ENCODE data around the gene LRMDA. TPM values are rescaled to one million over a fixed set of nuclear protein-coding genes. Genes with fewer than 3 reads are reported as not detected.

Gene LRMDA
- total RNA-seq, 1 donor from 2014 or later: not detected

GRCh38 chr10:76160446-76161300 is 729.2 kb downstream of the LRMDA start:
- H3K27me3 Mint-ChIP-seq: no peaks in the 10 kb centered on the region
- H3K36me3 Mint-ChIP-seq (ENCODE audit: low read depth): no peaks in the 10 kb centered on the region
- H3K27ac Mint-ChIP-seq: no peak overlapping the region
- H3K4me3 Mint-ChIP-seq: no peak overlapping the region
- no peak for DNase-seq
- intact Hi-C loops (cut with micrococcal nuclease): no loop called here
- no peaks in the 10 kb centered on the region for H3K4me1 Mint-ChIP-seq
- peaks cover 4% of the 10 kb centered on the region for H3K9me3 Mint-ChIP-seq

- Mint-ChIP-seq H3K36me3 (ENCODE audit: low read depth) (no peaks in the 10 kb centered on the region), H3K4me3 (no peak overlapping the region), H3K9me3 (peaks cover 6% of the 10 kb centered on the region), H3K27me3 (no peaks in the 10 kb centered on the region), H3K4me1 (no peaks in the 10 kb centered on the region), H3K27ac (no peak overlapping the region)
- intact Hi-C loops (cut with micrococcal nuclease): no loop called here
- no peak for DNase-seq
Measured at GRCh38 chr10:76161301-76161582, 729.8 kb downstream of the LRMDA start.

GRCh38 chr10:76168437-76168836 is 737.0 kb downstream of the LRMDA start:
- no peak for DNase-seq
- Mint-ChIP-seq H3K4me1 (no peaks in the 10 kb centered on the region), H3K9me3 (peaks cover 9% of the 10 kb centered on the region), H3K4me3 (no peak overlapping the region), H3K36me3 (ENCODE audit: low read depth) (no peaks in the 10 kb centered on the region), H3K27ac (no peak overlapping the region), H3K27me3 (no peaks in the 10 kb centered on the region)
- intact Hi-C loops (cut with micrococcal nuclease): no loop called here

GRCh38 chr10:76169246-76169645 is 737.8 kb downstream of the LRMDA start:
- no peaks in the 10 kb centered on the region for H3K36me3 Mint-ChIP-seq (ENCODE audit: low read depth)
- intact Hi-C loops (cut with micrococcal nuclease): no loop called here

GRCh38 chr10:76172020-76172419 is 740.6 kb downstream of the LRMDA start:
- Mint-ChIP-seq H3K27ac (no peak overlapping the region), H3K36me3 (ENCODE audit: low read depth) (no peaks in the 10 kb centered on the region), H3K27me3 (no peaks in the 10 kb centered on the region), H3K9me3 (peaks cover 4% of the 10 kb centered on the region), H3K4me3 (no peak overlapping the region), H3K4me1 (no peaks in the 10 kb centered on the region)
- intact Hi-C loops (cut with micrococcal nuclease): no loop called here
- no peak for DNase-seq

More at GRCh38 chr10:76169246-76169645, 737.8 kb downstream of the LRMDA start:
- H3K4me3 Mint-ChIP-seq: no peak overlapping the region
- H3K27me3 Mint-ChIP-seq: no peaks in the 10 kb centered on the region
- DNase-seq: no peak
- no peaks in the 10 kb centered on the region for H3K4me1 Mint-ChIP-seq
- H3K9me3 Mint-ChIP-seq: peaks cover 9% of the 10 kb centered on the region
- no peak overlapping the region for H3K27ac Mint-ChIP-seq

GRCh38 chr10:76175533-76176165 is 744.2 kb downstream of the LRMDA start:
- Mint-ChIP-seq H3K4me3 (no peak overlapping the region), H3K9me3 (peaks cover 4% of the 10 kb centered on the region), H3K4me1 (peaks cover 1% of the 10 kb centered on the region), H3K36me3 (ENCODE audit: low read depth) (no peaks in the 10 kb centered on the region), H3K27me3 (no peaks in the 10 kb centered on the region), H3K27ac (no peak overlapping the region)
- no peak for DNase-seq
- intact Hi-C loops (cut with micrococcal nuclease): no loop called here

GRCh38 chr10:76176166-76176550 is 744.7 kb downstream of the LRMDA start:
- no peak overlapping the region for H3K27ac Mint-ChIP-seq
- intact Hi-C loops (cut with micrococcal nuclease): no loop called here
- DNase-seq: no peak
- no peaks in the 10 kb centered on the region for H3K36me3 Mint-ChIP-seq (ENCODE audit: low read depth)
- H3K4me3 Mint-ChIP-seq: no peak overlapping the region
- H3K27me3 Mint-ChIP-seq: no peaks in the 10 kb centered on the region
- peaks cover 9% of the 10 kb centered on the region for H3K9me3 Mint-ChIP-seq
- peaks cover 1% of the 10 kb centered on the region for H3K4me1 Mint-ChIP-seq

GRCh38 chr10:76177936-76178335 is 746.5 kb downstream of the LRMDA start:
- Mint-ChIP-seq H3K36me3 (ENCODE audit: low read depth) (no peaks in the 10 kb centered on the region), H3K27ac (no peak overlapping the region), H3K27me3 (no peaks in the 10 kb centered on the region), H3K4me3 (no peak overlapping the region), H3K4me1 (peaks cover 1% of the 10 kb centered on the region), H3K9me3 (peaks cover 9% of the 10 kb centered on the region)
- no peak for DNase-seq
- intact Hi-C loops (cut with micrococcal nuclease): no loop called here

GRCh38 chr10:76178532-76179292 is 747.3 kb downstream of the LRMDA start:
- DNase-seq: no peak
- Mint-ChIP-seq H3K9me3 (peaks cover 9% of the 10 kb centered on the region), H3K36me3 (ENCODE audit: low read depth) (no peaks in the 10 kb centered on the region), H3K4me1 (peaks cover 1% of the 10 kb centered on the region), H3K27ac (no peak overlapping the region), H3K4me3 (no peak overlapping the region), H3K27me3 (no peaks in the 10 kb centered on the region)
- intact Hi-C loops (cut with micrococcal nuclease): no loop called here

GRCh38 chr10:76179806-76180205 is 748.4 kb downstream of the LRMDA start:
- intact Hi-C loops (cut with micrococcal nuclease): no loop called here
- no peak for DNase-seq

GRCh38 chr10:76184647-76185046 is 753.2 kb downstream of the LRMDA start:
- no peak for DNase-seq
- Mint-ChIP-seq H3K27me3 (no peaks in the 10 kb centered on the region), H3K4me3 (no peak overlapping the region), H3K36me3 (ENCODE audit: low read depth) (no peaks in the 10 kb centered on the region), H3K27ac (no peak overlapping the region), H3K9me3 (peaks cover 5% of the 10 kb centered on the region), H3K4me1 (no peaks in the 10 kb centered on the region)
- intact Hi-C loops (cut with micrococcal nuclease): no loop called here

More at GRCh38 chr10:76179806-76180205, 748.4 kb downstream of the LRMDA start:
- H3K9me3 Mint-ChIP-seq: peaks cover 9% of the 10 kb centered on the region
- peaks cover 1% of the 10 kb centered on the region for H3K4me1 Mint-ChIP-seq
- H3K27me3 Mint-ChIP-seq: no peaks in the 10 kb centered on the region
- H3K4me3 Mint-ChIP-seq: no peak overlapping the region
- H3K27ac Mint-ChIP-seq: no peak overlapping the region
- H3K36me3 Mint-ChIP-seq (ENCODE audit: low read depth): no peaks in the 10 kb centered on the region

- Mint-ChIP-seq H3K27ac (no peak overlapping the region), H3K36me3 (ENCODE audit: low read depth) (no peaks in the 10 kb centered on the region), H3K9me3 (peaks cover 4% of the 10 kb centered on the region), H3K4me1 (no peaks in the 10 kb centered on the region), H3K27me3 (no peaks in the 10 kb centered on the region), H3K4me3 (no peak overlapping the region)
- DNase-seq: no peak
- intact Hi-C loops (cut with micrococcal nuclease): no loop called here
Measured at GRCh38 chr10:76185471-76186301, 754.3 kb downstream of the LRMDA start.

GRCh38 chr10:76188216-76188615 is 756.8 kb downstream of the LRMDA start:
- Mint-ChIP-seq H3K36me3 (ENCODE audit: low read depth) (no peaks in the 10 kb centered on the region), H3K4me1 (no peaks in the 10 kb centered on the region), H3K4me3 (no peak overlapping the region), H3K27me3 (no peaks in the 10 kb centered on the region), H3K27ac (no peak overlapping the region), H3K9me3 (no peaks in the 10 kb centered on the region)
- intact Hi-C loops (cut with micrococcal nuclease): no loop called here
- no peak for DNase-seq
